Endothelial cell of umbilical vein (primary cell): ENCODE data around the gene AHI1.

Source experiments
- EZH2 ChIP-seq: IDR thresholded peaks from 2 replicates; pipeline ENCODE4 v1.6.1; 2012; ENCODE audit warnings: borderline replicate concordance, low read depth, mild to moderate bottlenecking, moderate library complexity, low read length, inconsistent platforms; ENCODE audit not compliant: severe bottlenecking
- MYC ChIP-seq: IDR thresholded peaks from one replicate; pipeline ENCODE4 v1.6.1; 2011; ENCODE audit warnings: mild to moderate bottlenecking, low read depth, low read length
- POLR2A ChIP-seq: IDR thresholded peaks from 2 replicates; pipeline ENCODE4 v1.6.1; 2012; ENCODE audit warnings: low read depth, mild to moderate bottlenecking, control low read depth, low read length
- POLR2AphosphoS5 ChIP-seq: IDR thresholded peaks from 2 replicates; pipeline ENCODE4 v1.6.1; 2012; ENCODE audit warnings: low read depth, mild to moderate bottlenecking, control low read depth, low read length, moderate library complexity; ENCODE audit not compliant: insufficient read depth
- TF ChIP-seq, protein P1 (sequence below), 2 donors: IDR thresholded peaks; 1 replicate in 1 of 2; 2 replicates in 1 of 2; pipeline ENCODE4 v1.5.1; 2011; ENCODE audit warnings: low read length in 2 of 2, mild to moderate bottlenecking in 2 of 2, moderate library complexity in 2 of 2, control low read depth in 1 of 2, inconsistent platforms in 1 of 2, low read depth in 1 of 2; ENCODE audit not compliant: insufficient read depth in 1 of 2; ENCODE audit errors: extremely low read depth in 1 of 2
- TF ChIP-seq, protein P2 (sequence below): IDR thresholded peaks from 2 replicates; pipeline ENCODE4 v1.6.1; 2011; ENCODE audit not compliant: insufficient read depth, insufficient read length

DNA sequence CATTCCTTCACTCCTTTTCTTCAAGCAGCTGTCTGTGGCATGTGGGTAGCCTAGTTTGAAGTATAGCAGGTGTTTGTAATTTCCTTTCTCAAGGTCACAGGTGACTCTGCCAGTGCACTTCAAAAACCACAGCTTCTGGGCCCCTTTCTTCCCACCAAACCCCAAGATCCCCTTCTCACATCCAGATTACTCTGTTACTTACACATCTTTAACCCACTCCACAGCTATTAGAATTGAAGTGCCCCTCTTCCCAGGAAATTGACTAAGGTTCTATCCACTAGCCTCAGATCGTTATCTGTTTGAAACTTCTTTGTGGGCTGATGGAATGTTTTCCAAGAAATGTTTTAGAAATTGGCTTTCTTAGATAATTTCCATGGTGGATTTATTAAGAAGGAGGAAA is 150.8 kb downstream of the AHI1 start:
- TF ChIP-seq POLR2A (no peak), POLR2AphosphoS5 (no peak), EZH2 (no peak), MYC (no peak)
- TF ChIP-seq, protein P1, sequence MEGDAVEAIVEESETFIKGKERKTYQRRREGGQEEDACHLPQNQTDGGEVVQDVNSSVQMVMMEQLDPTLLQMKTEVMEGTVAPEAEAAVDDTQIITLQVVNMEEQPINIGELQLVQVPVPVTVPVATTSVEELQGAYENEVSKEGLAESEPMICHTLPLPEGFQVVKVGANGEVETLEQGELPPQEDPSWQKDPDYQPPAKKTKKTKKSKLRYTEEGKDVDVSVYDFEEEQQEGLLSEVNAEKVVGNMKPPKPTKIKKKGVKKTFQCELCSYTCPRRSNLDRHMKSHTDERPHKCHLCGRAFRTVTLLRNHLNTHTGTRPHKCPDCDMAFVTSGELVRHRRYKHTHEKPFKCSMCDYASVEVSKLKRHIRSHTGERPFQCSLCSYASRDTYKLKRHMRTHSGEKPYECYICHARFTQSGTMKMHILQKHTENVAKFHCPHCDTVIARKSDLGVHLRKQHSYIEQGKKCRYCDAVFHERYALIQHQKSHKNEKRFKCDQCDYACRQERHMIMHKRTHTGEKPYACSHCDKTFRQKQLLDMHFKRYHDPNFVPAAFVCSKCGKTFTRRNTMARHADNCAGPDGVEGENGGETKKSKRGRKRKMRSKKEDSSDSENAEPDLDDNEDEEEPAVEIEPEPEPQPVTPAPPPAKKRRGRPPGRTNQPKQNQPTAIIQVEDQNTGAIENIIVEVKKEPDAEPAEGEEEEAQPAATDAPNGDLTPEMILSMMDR (IDR thresholded peaks at IDR 0.05; ENCODE audit: extremely low read depth in 1 of 2, insufficient read depth in 1 of 2, low read depth in 1 of 2, low read length in 2 of 2): no peak
- TF ChIP-seq, protein P2, sequence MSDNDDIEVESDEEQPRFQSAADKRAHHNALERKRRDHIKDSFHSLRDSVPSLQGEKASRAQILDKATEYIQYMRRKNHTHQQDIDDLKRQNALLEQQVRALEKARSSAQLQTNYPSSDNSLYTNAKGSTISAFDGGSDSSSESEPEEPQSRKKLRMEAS: no peak
